HEK293T (cell line): Measurements from ENCODE around the gene TAOK1.

Experiments used
- CTCF ChIA-PET: fragments of 350-600 bp; formaldehyde crosslinking; extraction: SDS; loops from one replicate; lab custom pipeline; 2021; ENCODE audit warnings: antibody characterized with exemption, inconsistent platforms; lab: Yijun Ruan, JAX
- POLR2A ChIA-PET: fragments of 350-600 bp; formaldehyde crosslinking; extraction: SDS; loops from one replicate; lab custom pipeline; 2020; ENCODE audit warnings: antibody characterized with exemption, inconsistent platforms; lab: Yijun Ruan, JAX
- DNase-seq: peaks from one replicate; pipeline ENCODE4 v3.0.0; 2012; ENCODE audit warnings: mixed read lengths; ENCODE audit errors: extremely low spot score
- ARNT ChIP-seq: fragments of 450-650 bp; IDR thresholded peaks from 2 replicates; pipeline ENCODE4 v1.6.1; 2017; ENCODE audit warnings: mild to moderate bottlenecking
- BHLHE40 ChIP-seq: fragments of 450-650 bp; IDR thresholded peaks from 2 replicates; pipeline ENCODE4 v1.6.1; 2016; ENCODE audit warnings: mild to moderate bottlenecking, moderate library complexity, borderline replicate concordance
- CTBP1 ChIP-seq: fragments of 450-650 bp; IDR thresholded peaks from 2 replicates; pipeline ENCODE4 v1.6.1; 2016; ENCODE audit warnings: borderline replicate concordance
- ELF4 ChIP-seq: fragments of 450-650 bp; IDR thresholded peaks from 2 replicates; pipeline ENCODE4 v1.6.1; 2017; ENCODE audit warnings: antibody characterized with exemption
- FOXA1 ChIP-seq: fragments of 450-650 bp; IDR thresholded peaks from 2 replicates; pipeline ENCODE4 v1.6.1; 2016; ENCODE audit warnings: mild to moderate bottlenecking
- FOXK2 ChIP-seq: fragments of 450-650 bp; IDR thresholded peaks from 2 replicates; pipeline ENCODE4 v1.6.1; 2016; ENCODE audit warnings: mild to moderate bottlenecking
- FOXM1 ChIP-seq: fragments of 450-650 bp; IDR thresholded peaks from 2 replicates; pipeline ENCODE4 v1.6.1; 2017; ENCODE audit warnings: mild to moderate bottlenecking, borderline replicate concordance
- HDGF ChIP-seq: fragments of 450-650 bp; IDR thresholded peaks from 2 replicates; pipeline ENCODE4 v1.6.1; 2017; ENCODE audit warnings: antibody characterized with exemption, borderline replicate concordance
- L3MBTL2 ChIP-seq: fragments of 450-650 bp; conservative IDR thresholded peaks from 2 replicates; pipeline ENCODE4 v1.6.1; 2016; ENCODE audit warnings: mild to moderate bottlenecking
- LEF1 ChIP-seq: fragments of 450-650 bp; IDR thresholded peaks from 2 replicates; pipeline ENCODE4 v1.6.1; 2017; ENCODE audit warnings: mild to moderate bottlenecking, borderline replicate concordance
- NFRKB ChIP-seq: fragments of 450-650 bp; IDR thresholded peaks from 2 replicates; pipeline ENCODE4 v1.6.1; 2016; ENCODE audit warnings: mild to moderate bottlenecking, moderate library complexity
- PKNOX1 ChIP-seq: fragments of 450-650 bp; IDR thresholded peaks from 2 replicates; pipeline ENCODE4 v1.6.1; 2016
- SP1 ChIP-seq: fragments of 450-650 bp; IDR thresholded peaks from 2 replicates; pipeline ENCODE4 v1.6.1; 2017
- SUZ12 ChIP-seq: fragments of 450-650 bp; IDR thresholded peaks from 2 replicates; pipeline ENCODE4 v1.6.1; 2016; ENCODE audit warnings: mild to moderate bottlenecking
- TARDBP ChIP-seq: fragments of 450-650 bp; IDR thresholded peaks from 2 replicates; pipeline ENCODE4 v1.6.1; 2016
- ZNF384 ChIP-seq: fragments of 450-650 bp; IDR thresholded peaks from 2 replicates; pipeline ENCODE4 v1.6.1; 2016

Gene TAOK1

GRCh38 chr17:29524692-29525091, 134.5 kb downstream of the TAOK1 start:
- ChIA-PET POLR2A (no interaction called here), CTCF (interaction anchor here (0.6 kb wide), 1 partner anchor 503 kb away, joined by 3 read pairs; no protein-coding TSS in a partner anchor)
- no peak for DNase-seq
- TF ChIP-seq PKNOX1 (no peak), L3MBTL2 (no peak), BHLHE40 (no peak), CTBP1 (no peak), SP1 (no peak), ARNT (no peak), SUZ12 (no peak), TARDBP (no peak), FOXA1 (no peak), HDGF (no peak), ZNF384 (no peak), NFRKB (no peak), FOXM1 (no peak)

- ChIA-PET CTCF (interaction anchor here (0.6 kb wide), 1 partner anchor 43 kb away, joined by 3 read pairs; no protein-coding TSS in a partner anchor), POLR2A (no interaction called here)
- no peak for TF ChIP-seq ZNF384
- no peak for TF ChIP-seq TARDBP
- TF ChIP-seq SUZ12: no peak
- TF ChIP-seq BHLHE40: no peak
- TF ChIP-seq ELF4: no peak
- no peak for TF ChIP-seq PKNOX1
- TF ChIP-seq FOXA1: no peak
- no peak for TF ChIP-seq FOXK2
- TF ChIP-seq CTBP1: no peak
- TF ChIP-seq L3MBTL2: no peak
- TF ChIP-seq FOXM1: no peak
- no peak for TF ChIP-seq NFRKB
- no peak for TF ChIP-seq ARNT
- TF ChIP-seq HDGF: no peak
- TF ChIP-seq LEF1: no peak
- TF ChIP-seq SP1: no peak
- no peak for DNase-seq
Observed at GRCh38 chr17:29526322-29526721, 136.2 kb downstream of the TAOK1 start.

- TF ChIP-seq PKNOX1 (no peak), CTBP1 (no peak), ARNT (no peak), SUZ12 (no peak), FOXK2 (no peak), HDGF (no peak), BHLHE40 (no peak), LEF1 (no peak), ZNF384 (no peak), NFRKB (no peak), FOXM1 (no peak), L3MBTL2 (no peak), ELF4 (no peak), FOXA1 (no peak), TARDBP (no peak), SP1 (no peak)
- DNase-seq: no peak
- ChIA-PET POLR2A (no interaction called here), CTCF (interaction anchor here (0.7 to 4.4 kb wide), 2 partner anchors 24 to 164 kb away, joined by 5 to 30 read pairs; no protein-coding TSS in a partner anchor)
Observed at GRCh38 chr17:29533976-29534375, 143.8 kb downstream of the TAOK1 start.

GRCh38 chr17:29544066-29544465, 153.9 kb downstream of the TAOK1 start:
- ChIA-PET CTCF (interaction anchor here (0.6 kb wide), 1 partner anchor 17 kb away, joined by 5 read pairs; no protein-coding TSS in a partner anchor), POLR2A (no interaction called here)
- TF ChIP-seq FOXA1: no peak
- TF ChIP-seq ELF4: no peak
- TF ChIP-seq SUZ12: no peak
- no peak for TF ChIP-seq L3MBTL2
- no peak for TF ChIP-seq FOXK2
- TF ChIP-seq FOXM1: no peak
- TF ChIP-seq SP1: no peak
- no peak for TF ChIP-seq NFRKB
- no peak for TF ChIP-seq BHLHE40
- no peak for TF ChIP-seq HDGF
- no peak for TF ChIP-seq ZNF384
- TF ChIP-seq TARDBP: no peak
- no peak for TF ChIP-seq ARNT
- no peak for TF ChIP-seq PKNOX1
- no peak for TF ChIP-seq CTBP1
- no peak for TF ChIP-seq LEF1
- DNase-seq: no peak

GRCh38 chr17:29546085-29546484, 155.9 kb downstream of the TAOK1 start:
- CTCF ChIA-PET: interaction anchor here (1.0 kb wide), 1 partner anchor 10 kb away, joined by 3 read pairs; no protein-coding TSS in a partner anchor
- POLR2A ChIA-PET: no interaction called here
- no peak for DNase-seq
- TF ChIP-seq SP1: no peak
- TF ChIP-seq ZNF384: no peak
- no peak for TF ChIP-seq TARDBP
- TF ChIP-seq L3MBTL2: no peak
- TF ChIP-seq ARNT: no peak
- no peak for TF ChIP-seq FOXA1
- no peak for TF ChIP-seq FOXM1
- TF ChIP-seq HDGF: no peak
- TF ChIP-seq CTBP1: no peak
- no peak for TF ChIP-seq SUZ12
- TF ChIP-seq PKNOX1: no peak
- TF ChIP-seq ELF4: no peak
- TF ChIP-seq FOXK2: no peak
- no peak for TF ChIP-seq NFRKB
- TF ChIP-seq LEF1: no peak
- no peak for TF ChIP-seq BHLHE40
